ENCODE measurements around the gene KCND1. TPM values are rescaled to one million over a fixed set of nuclear protein-coding genes. Genes with fewer than 3 reads are reported as not detected.
A peak's percentile ranks its signal among the peaks of the same experiment; 100 is the strongest.

Gene KCND1
- total and polyA plus RNA-seq, 10 of the 15 experiments (the other 5 are each of a cell fraction or from before 2014, with no cell fraction given), result 0.02 to 1.0 (median 0.39) TPM

DNA sequence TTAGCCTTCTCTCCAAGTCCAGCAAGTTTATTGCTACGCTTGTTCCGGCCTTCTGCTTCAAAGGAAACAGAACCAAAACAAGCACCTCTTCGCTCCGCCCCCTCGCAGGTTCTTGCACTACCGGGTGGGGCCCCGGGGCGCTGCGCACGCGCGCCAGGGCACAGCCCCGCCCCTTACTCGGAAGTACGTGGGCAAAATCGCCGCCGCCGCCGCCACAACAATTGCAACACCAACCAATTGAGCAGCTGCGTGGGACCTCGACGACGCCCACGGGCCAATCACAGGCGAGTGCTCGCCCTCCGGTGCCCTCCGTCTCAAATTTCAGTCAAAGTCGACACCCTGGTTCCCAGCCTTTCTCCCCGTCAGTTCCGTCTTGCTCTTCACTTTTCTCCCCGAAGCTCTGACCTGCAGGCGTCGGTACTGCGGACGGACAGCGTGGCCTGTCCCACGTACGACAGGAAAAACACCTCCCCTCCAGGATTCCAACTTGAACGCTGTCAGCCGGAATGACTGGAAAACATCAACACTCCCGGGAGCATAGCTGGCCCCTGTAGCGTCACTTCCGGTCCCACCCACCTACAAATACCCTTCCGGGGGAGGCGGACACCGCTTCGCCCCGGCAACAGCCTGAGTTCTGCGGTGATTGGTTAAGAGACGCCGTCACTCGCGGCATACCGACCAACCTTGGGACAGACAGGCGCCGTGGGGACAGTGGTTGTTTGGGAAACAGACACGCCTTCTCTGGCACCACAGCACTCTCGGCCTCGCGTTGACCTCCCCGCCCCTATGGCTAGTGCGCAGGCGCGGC is 13.6 kb downstream of the KCND1 start (continued):
- TF ChIP-seq, protein P1, sequence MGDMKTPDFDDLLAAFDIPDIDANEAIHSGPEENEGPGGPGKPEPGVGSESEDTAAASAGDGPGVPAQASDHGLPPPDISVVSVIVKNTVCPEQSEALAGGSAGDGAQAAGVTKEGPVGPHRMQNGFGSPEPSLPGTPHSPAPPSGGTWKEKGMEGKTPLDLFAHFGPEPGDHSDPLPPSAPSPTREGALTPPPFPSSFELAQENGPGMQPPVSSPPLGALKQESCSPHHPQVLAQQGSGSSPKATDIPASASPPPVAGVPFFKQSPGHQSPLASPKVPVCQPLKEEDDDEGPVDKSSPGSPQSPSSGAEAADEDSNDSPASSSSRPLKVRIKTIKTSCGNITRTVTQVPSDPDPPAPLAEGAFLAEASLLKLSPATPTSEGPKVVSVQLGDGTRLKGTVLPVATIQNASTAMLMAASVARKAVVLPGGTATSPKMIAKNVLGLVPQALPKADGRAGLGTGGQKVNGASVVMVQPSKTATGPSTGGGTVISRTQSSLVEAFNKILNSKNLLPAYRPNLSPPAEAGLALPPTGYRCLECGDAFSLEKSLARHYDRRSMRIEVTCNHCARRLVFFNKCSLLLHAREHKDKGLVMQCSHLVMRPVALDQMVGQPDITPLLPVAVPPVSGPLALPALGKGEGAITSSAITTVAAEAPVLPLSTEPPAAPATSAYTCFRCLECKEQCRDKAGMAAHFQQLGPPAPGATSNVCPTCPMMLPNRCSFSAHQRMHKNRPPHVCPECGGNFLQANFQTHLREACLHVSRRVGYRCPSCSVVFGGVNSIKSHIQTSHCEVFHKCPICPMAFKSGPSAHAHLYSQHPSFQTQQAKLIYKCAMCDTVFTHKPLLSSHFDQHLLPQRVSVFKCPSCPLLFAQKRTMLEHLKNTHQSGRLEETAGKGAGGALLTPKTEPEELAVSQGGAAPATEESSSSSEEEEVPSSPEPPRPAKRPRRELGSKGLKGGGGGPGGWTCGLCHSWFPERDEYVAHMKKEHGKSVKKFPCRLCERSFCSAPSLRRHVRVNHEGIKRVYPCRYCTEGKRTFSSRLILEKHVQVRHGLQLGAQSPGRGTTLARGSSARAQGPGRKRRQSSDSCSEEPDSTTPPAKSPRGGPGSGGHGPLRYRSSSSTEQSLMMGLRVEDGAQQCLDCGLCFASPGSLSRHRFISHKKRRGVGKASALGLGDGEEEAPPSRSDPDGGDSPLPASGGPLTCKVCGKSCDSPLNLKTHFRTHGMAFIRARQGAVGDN (IDR thresholded peaks at IDR 0.05), result no peak; the same call in 1 of the 2 replicates
- TF ChIP-seq SUZ12 (IDR thresholded peaks at IDR 0.05; ENCODE audit: unreplicated experiment), result no peak
- TF ChIP-seq POLR2AphosphoS5 (IDR thresholded peaks at IDR 0.05; ENCODE audit: low read length), result peak; percentile 82; the same call in 1 of the 2 replicates
- TF ChIP-seq RAD51 (IDR thresholded peaks at IDR 0.05), result no peak
- TF ChIP-seq YY1 (IDR thresholded peaks at IDR 0.05; ENCODE audit: low read depth, low read length), result no peak
- peak; percentile 77 for TF ChIP-seq POLR2A (IDR thresholded peaks at IDR 0.05; ENCODE audit: low read depth, low read length)
- no peak for TF ChIP-seq MEF2A (IDR thresholded peaks at IDR 0.05; ENCODE audit: insufficient read depth, low read depth, low read length)
- TF ChIP-seq, protein P2, sequence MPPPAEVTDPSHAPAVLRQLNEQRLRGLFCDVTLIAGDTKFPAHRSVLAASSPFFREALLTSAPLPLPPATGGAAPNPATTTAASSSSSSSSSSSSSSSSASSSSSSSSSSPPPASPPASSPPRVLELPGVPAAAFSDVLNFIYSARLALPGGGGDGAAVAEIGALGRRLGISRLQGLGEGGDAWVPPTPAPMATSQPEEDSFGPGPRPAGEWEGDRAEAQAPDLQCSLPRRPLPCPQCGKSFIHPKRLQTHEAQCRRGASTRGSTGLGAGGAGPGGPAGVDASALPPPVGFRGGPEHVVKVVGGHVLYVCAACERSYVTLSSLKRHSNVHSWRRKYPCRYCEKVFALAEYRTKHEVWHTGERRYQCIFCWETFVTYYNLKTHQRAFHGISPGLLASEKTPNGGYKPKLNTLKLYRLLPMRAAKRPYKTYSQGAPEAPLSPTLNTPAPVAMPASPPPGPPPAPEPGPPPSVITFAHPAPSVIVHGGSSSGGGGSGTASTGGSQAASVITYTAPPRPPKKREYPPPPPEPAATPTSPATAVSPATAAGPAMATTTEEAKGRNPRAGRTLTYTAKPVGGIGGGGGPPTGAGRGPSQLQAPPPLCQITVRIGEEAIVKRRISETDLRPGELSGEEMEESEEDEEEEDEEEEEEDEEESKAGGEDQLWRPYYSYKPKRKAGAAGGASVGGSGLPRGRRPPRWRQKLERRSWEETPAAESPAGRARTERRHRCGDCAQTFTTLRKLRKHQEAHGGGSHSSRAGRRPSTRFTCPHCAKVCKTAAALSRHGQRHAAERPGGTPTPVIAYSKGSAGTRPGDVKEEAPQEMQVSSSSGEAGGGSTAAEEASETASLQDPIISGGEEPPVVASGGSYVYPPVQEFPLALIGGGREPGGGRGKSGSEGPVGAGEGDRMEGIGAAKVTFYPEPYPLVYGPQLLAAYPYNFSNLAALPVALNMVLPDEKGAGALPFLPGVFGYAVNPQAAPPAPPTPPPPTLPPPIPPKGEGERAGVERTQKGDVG (CRISPR knock-in tag; IDR thresholded peaks at IDR 0.05), result 0 out of 2 replicates have a peak, but pooled peaks have one; percentile 25
- no peak for TF ChIP-seq STAT3 (IDR thresholded peaks at IDR 0.05; ENCODE audit: low read depth, low read length)
- TF ChIP-seq, protein P3, sequence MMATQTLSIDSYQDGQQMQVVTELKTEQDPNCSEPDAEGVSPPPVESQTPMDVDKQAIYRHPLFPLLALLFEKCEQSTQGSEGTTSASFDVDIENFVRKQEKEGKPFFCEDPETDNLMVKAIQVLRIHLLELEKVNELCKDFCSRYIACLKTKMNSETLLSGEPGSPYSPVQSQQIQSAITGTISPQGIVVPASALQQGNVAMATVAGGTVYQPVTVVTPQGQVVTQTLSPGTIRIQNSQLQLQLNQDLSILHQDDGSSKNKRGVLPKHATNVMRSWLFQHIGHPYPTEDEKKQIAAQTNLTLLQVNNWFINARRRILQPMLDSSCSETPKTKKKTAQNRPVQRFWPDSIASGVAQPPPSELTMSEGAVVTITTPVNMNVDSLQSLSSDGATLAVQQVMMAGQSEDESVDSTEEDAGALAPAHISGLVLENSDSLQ (IDR thresholded peaks at IDR 0.05), result peak; percentile 98
- 0 out of 2 replicates have a peak, but pooled peaks have one; percentile 40 for TF ChIP-seq BACH1 (IDR thresholded peaks at IDR 0.05; ENCODE audit: borderline replicate concordance)

All from GM12878 (cell line).